GM10248 (cell line): Measurements from ENCODE around the gene GPR78.

Experiments used
- CTCF ChIA-PET: fragments of 300-600 bp; sonication (Branson Sonifier 250); formaldehyde crosslinking; extraction: SDS; loops from one replicate; lab custom pipeline; 2021; ENCODE audit warnings: antibody characterized with exemption; lab: Yijun Ruan, JAX
- POLR2A ChIA-PET: fragments of 350-650 bp; sonication (Branson Sonifier 250); formaldehyde crosslinking; extraction: SDS; loops from one replicate; lab custom pipeline; 2020; ENCODE audit warnings: antibody characterized with exemption; lab: Yijun Ruan, JAX
- DNase-seq: peaks from one replicate; pipeline ENCODE4 v3.0.0; 2012; ENCODE audit errors: extremely low spot score
- CTCF ChIP-seq: IDR thresholded peaks from 2 replicates; pipeline ENCODE4 v1.5.1; 2012; ENCODE audit warnings: mild to moderate bottlenecking, low read depth; ENCODE audit errors: extremely low read depth, missing control alignments, control extremely low read depth

The GPR78 gene

GRCh38 chr4:8600266-8600665 is 20.1 kb downstream of the GPR78 start:
- POLR2A ChIA-PET = no interaction called here
- CTCF ChIA-PET = interaction anchor here (1.3 kb wide), 1 partner anchor 103 kb away, joined by 3 read pairs; no protein-coding TSS in a partner anchor
- TF ChIP-seq CTCF = no peak
- no peak for DNase-seq

GRCh38 chr4:8600686-8601085 is 20.5 kb downstream of the GPR78 start:
- CTCF ChIA-PET = interaction anchor here (1.3 kb wide), 1 partner anchor 103 kb away, joined by 3 read pairs; no protein-coding TSS in a partner anchor

GRCh38 chr4:8601086-8601485 is 20.9 kb downstream of the GPR78 start:
- DNase-seq = no peak
- TF ChIP-seq CTCF = no peak
- CTCF ChIA-PET = interaction anchor here (1.3 to 2.2 kb wide), 2 partner anchors 104 to 317 kb away, joined by 3 to 5 read pairs; no protein-coding TSS in a partner anchor
- POLR2A ChIA-PET = no interaction called here

More at GRCh38 chr4:8600686-8601085, 20.5 kb downstream of the GPR78 start:
- no peak for TF ChIP-seq CTCF
- POLR2A ChIA-PET = no interaction called here
- DNase-seq = no peak

- ChIA-PET POLR2A (no interaction called here), CTCF (interaction anchor here (2.2 kb wide), 1 partner anchor 316 kb away, joined by 5 read pairs; no protein-coding TSS in a partner anchor)
- no peak for DNase-seq
- TF ChIP-seq CTCF = no peak
Observed at GRCh38 chr4:8601556-8601955, 21.4 kb downstream of the GPR78 start.

GRCh38 chr4:8602686-8603430 is 22.7 kb downstream of the GPR78 start:
- no peak for TF ChIP-seq CTCF
- ChIA-PET POLR2A (no interaction called here), CTCF (interaction anchor here (1.0 to 2.2 kb wide), 2 partner anchors 134 to 315 kb away, joined by 3 to 5 read pairs; no protein-coding TSS in a partner anchor)
- DNase-seq = no peak

DNA sequence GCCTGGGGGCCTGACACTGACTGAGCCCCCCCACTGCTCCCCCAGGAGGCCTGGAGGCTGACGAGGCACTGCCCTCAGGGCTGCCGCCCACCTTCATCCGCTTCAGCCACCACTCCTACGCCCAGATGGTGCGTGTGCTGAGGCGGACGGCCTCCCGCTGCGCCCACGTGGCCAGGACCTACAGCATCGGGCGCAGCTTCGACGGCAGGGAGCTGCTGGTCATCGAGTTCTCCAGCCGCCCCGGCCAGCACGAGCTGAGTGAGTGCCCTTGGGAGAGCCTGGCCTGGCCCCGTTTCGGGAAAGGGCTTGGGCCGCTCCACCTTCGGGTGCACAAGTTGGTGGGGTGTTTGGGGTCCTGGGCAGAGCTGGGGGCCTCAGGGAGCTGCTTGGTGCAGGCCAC is 23.7 kb downstream of the GPR78 start:
- ChIA-PET CTCF (interaction anchor here (5.2 kb wide), 1 partner anchor 313 kb away, joined by 41 read pairs; no protein-coding TSS in a partner anchor), POLR2A (no interaction called here)
- TF ChIP-seq CTCF = no peak
- DNase-seq = no peak
